GM19025 (cell line): Measurements from ENCODE around the gene PDZD11.
"Not testable (repeated sequence)": the region's sequence is repeated elsewhere in the genome, so short reads cannot be mapped to it uniquely, and the experiment has no call there.

Source experiments
- ATAC-seq: cut with Tn5 transposase; IDR thresholded peaks from one replicate; pipeline ENCODE4 v1.9.1; 2021; ENCODE audit warnings: mild to moderate bottlenecking, low read depth, moderate library complexity; ENCODE audit not compliant: unreplicated experiment

The PDZD11 gene

GRCh38 chrX:70289793-70290770 lies at the start of gene PDZD11, which contains the start of gene KIF4A:
TSS of gene PDZD11 (minus strand) at chrX:70289927. CDS start at chrX:70289341, 586 bp downstream.
TSS of gene KIF4A (plus strand) at chrX:70290104. CDS start at chrX:70290459, 355 bp downstream.
- ATAC-seq: peak; percentile 96

- no peak for ATAC-seq
Observed at GRCh38 chrX:70338290-70338689, 48.6 kb upstream of the PDZD11 start.

- peak; percentile 100 for ATAC-seq
Observed at GRCh38 chrX:70336767-70337166, 47.0 kb upstream of the PDZD11 start.

- ATAC-seq: no peak
Observed at GRCh38 chrX:70332600-70332999, 42.9 kb upstream of the PDZD11 start.

- ATAC-seq: no peak
Observed at GRCh38 chrX:70331161-70331560, 41.4 kb upstream of the PDZD11 start.

GRCh38 chrX:70324326-70324725 lies 34.6 kb upstream of the PDZD11 start:
- no peak for ATAC-seq

- ATAC-seq: not testable (repeated sequence)
Observed at GRCh38 chrX:70323628-70324027, 33.9 kb upstream of the PDZD11 start.

- no peak for ATAC-seq
Observed at GRCh38 chrX:70322784-70323183, 33.1 kb upstream of the PDZD11 start.

GRCh38 chrX:70313503-70313902 lies 23.8 kb upstream of the PDZD11 start:
- no peak for ATAC-seq

- no peak for ATAC-seq
Observed at GRCh38 chrX:70301716-70302115, 12.0 kb upstream of the PDZD11 start.

- no peak for ATAC-seq
Observed at GRCh38 chrX:70293621-70294020, 3.9 kb upstream of the PDZD11 start.

GRCh38 chrX:70292788-70293187 lies 3.1 kb upstream of the PDZD11 start:
- ATAC-seq: no peak

GRCh38 chrX:70289168-70289792 lies 447 bp downstream of the PDZD11 start:
- ATAC-seq: no peak

GRCh38 chrX:70281951-70282350 lies 7.8 kb downstream of the PDZD11 start, which contains the start of gene RAB41:
TSS of gene RAB41 (plus strand) at chrX:70282172. CDS start at chrX:70282218, 46 bp downstream.
- ATAC-seq: no peak

GRCh38 chrX:70280573-70280972 lies 9.2 kb downstream of the PDZD11 start:
- ATAC-seq: no peak

- no peak for ATAC-seq
Observed at GRCh38 chrX:70279081-70279480, 10.6 kb downstream of the PDZD11 start.

GRCh38 chrX:70274029-70274428 lies 15.7 kb downstream of the PDZD11 start:
- ATAC-seq: not testable (repeated sequence)

- no peak for ATAC-seq
Observed at GRCh38 chrX:70268034-70268433, 21.7 kb downstream of the PDZD11 start, which contains the start of gene ARR3. TSS of gene ARR3 (plus strand) at chrX:70268334. CDS start at chrX:70269386, 1,052 bp downstream.

GRCh38 chrX:70264784-70265183 lies 24.9 kb downstream of the PDZD11 start:
- no peak for ATAC-seq

GRCh38 chrX:70262952-70263567 lies 26.7 kb downstream of the PDZD11 start:
- ATAC-seq: no peak

- ATAC-seq: no peak
Observed at GRCh38 chrX:70260104-70260503, 29.6 kb downstream of the PDZD11 start, which contains the start of gene P2RY4. TSS of gene P2RY4 (minus strand) at chrX:70260204. CDS start at chrX:70259624, 580 bp downstream.
